ENCODE results near the gene SYT1.

SYT1 gene

GRCh38 chr12:78866518-78866917 is 1.9 kb downstream of the SYT1 start:
- TF ChIP-seq MYC (IDR thresholded peaks at IDR 0.05; ENCODE audit: low read depth, low read length), result no peak
- TF ChIP-seq, protein P1, sequence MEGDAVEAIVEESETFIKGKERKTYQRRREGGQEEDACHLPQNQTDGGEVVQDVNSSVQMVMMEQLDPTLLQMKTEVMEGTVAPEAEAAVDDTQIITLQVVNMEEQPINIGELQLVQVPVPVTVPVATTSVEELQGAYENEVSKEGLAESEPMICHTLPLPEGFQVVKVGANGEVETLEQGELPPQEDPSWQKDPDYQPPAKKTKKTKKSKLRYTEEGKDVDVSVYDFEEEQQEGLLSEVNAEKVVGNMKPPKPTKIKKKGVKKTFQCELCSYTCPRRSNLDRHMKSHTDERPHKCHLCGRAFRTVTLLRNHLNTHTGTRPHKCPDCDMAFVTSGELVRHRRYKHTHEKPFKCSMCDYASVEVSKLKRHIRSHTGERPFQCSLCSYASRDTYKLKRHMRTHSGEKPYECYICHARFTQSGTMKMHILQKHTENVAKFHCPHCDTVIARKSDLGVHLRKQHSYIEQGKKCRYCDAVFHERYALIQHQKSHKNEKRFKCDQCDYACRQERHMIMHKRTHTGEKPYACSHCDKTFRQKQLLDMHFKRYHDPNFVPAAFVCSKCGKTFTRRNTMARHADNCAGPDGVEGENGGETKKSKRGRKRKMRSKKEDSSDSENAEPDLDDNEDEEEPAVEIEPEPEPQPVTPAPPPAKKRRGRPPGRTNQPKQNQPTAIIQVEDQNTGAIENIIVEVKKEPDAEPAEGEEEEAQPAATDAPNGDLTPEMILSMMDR (IDR thresholded peaks at IDR 0.05; ENCODE audit: low read depth, low read length), result no peak
- TF ChIP-seq POLR2A (IDR thresholded peaks at IDR 0.05; ENCODE audit: extremely low read depth, insufficient read length), result no peak
- no peak for TF ChIP-seq MAX (IDR thresholded peaks at IDR 0.05; ENCODE audit: low read depth, low read length)
- DNase-seq (ENCODE audit: low read depth), result no peak
- H3K4me3 ChIP-seq (ENCODE audit: low read depth, low read length), result no peak overlapping the region

GRCh38 chr12:78870539-78870938 is 6.0 kb downstream of the SYT1 start:
- H3K4me3 ChIP-seq (ENCODE audit: low read depth, low read length), result no peak overlapping the region
- DNase-seq (ENCODE audit: low read depth), result no peak
- TF ChIP-seq, protein P1 (IDR thresholded peaks at IDR 0.05; ENCODE audit: low read depth, low read length), result no peak
- no peak for TF ChIP-seq POLR2A (IDR thresholded peaks at IDR 0.05; ENCODE audit: extremely low read depth, insufficient read length)
- TF ChIP-seq MYC (IDR thresholded peaks at IDR 0.05; ENCODE audit: low read depth, low read length), result no peak
- TF ChIP-seq MAX (IDR thresholded peaks at IDR 0.05; ENCODE audit: low read depth, low read length), result no peak

DNA sequence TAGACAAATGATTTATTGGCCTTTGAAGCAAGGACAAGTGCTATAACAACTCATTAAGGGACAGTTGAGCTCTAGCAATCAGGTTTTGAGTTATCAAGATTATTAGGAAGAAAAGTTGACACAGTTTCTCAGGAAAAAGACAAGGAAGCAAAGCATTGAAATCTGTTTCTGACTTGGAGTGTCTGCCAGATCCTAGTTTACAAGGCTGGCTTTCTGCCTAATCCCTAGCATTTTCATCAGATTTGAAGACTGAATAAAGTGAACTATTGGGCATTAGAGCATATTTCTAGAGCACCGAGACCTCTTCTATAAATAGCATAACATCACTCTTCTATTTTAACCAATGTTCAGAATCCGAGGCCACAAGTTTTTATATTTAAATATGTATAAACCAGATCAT is 7.0 kb downstream of the SYT1 start:
- TF ChIP-seq MYC (IDR thresholded peaks at IDR 0.05; ENCODE audit: low read depth, low read length), result no peak
- no peak for TF ChIP-seq MAX (IDR thresholded peaks at IDR 0.05; ENCODE audit: low read depth, low read length)
- TF ChIP-seq, protein P1 (IDR thresholded peaks at IDR 0.05; ENCODE audit: low read depth, low read length), result no peak
- no peak overlapping the region for H3K4me3 ChIP-seq (ENCODE audit: low read depth, low read length)
- no peak for DNase-seq (ENCODE audit: low read depth)

- H3K4me3 ChIP-seq (ENCODE audit: low read depth, low read length), result no peak overlapping the region
- no peak for TF ChIP-seq MAX (IDR thresholded peaks at IDR 0.05; ENCODE audit: low read depth, low read length)
- TF ChIP-seq POLR2A (IDR thresholded peaks at IDR 0.05; ENCODE audit: extremely low read depth, insufficient read length), result no peak
- TF ChIP-seq, protein P1 (IDR thresholded peaks at IDR 0.05; ENCODE audit: low read depth, low read length), result no peak
- TF ChIP-seq MYC (IDR thresholded peaks at IDR 0.05; ENCODE audit: low read depth, low read length), result no peak
- no peak for DNase-seq (ENCODE audit: low read depth)
Observed at GRCh38 chr12:78878459-78878858, 13.9 kb downstream of the SYT1 start.

- no peak for DNase-seq (ENCODE audit: low read depth)
- TF ChIP-seq, protein P1 (IDR thresholded peaks at IDR 0.05; ENCODE audit: low read depth, low read length), result no peak
- no peak for TF ChIP-seq POLR2A (IDR thresholded peaks at IDR 0.05; ENCODE audit: extremely low read depth, insufficient read length)
- TF ChIP-seq MAX (IDR thresholded peaks at IDR 0.05; ENCODE audit: low read depth, low read length), result no peak
- no peak for TF ChIP-seq MYC (IDR thresholded peaks at IDR 0.05; ENCODE audit: low read depth, low read length)
- H3K4me3 ChIP-seq (ENCODE audit: low read depth, low read length), result no peak overlapping the region
Observed at GRCh38 chr12:78878866-78879265, 14.3 kb downstream of the SYT1 start.

GRCh38 chr12:78880078-78880477 is 15.5 kb downstream of the SYT1 start:
- no peak for DNase-seq (ENCODE audit: low read depth)
- TF ChIP-seq MAX (IDR thresholded peaks at IDR 0.05; ENCODE audit: low read depth, low read length) (no peak), MYC (IDR thresholded peaks at IDR 0.05; ENCODE audit: low read depth, low read length) (no peak), POLR2A (IDR thresholded peaks at IDR 0.05; ENCODE audit: extremely low read depth, insufficient read length) (no peak)
- TF ChIP-seq, protein P1 (IDR thresholded peaks at IDR 0.05; ENCODE audit: low read depth, low read length), result no peak
- no peak overlapping the region for H3K4me3 ChIP-seq (ENCODE audit: low read depth, low read length)
